ENCODE measurements around the gene ACE.

GRCh38 chr17:63474174-63474573 lies 2.7 kb upstream of the ACE start:
- TF ChIP-seq CTCF (IDR thresholded peaks at IDR 0.05) (no peak), GABPB1 (CRISPR knock-in tag; IDR thresholded peaks at IDR 0.05) (no peak)
